Stimulated activated memory B cell treated with anti-CD40 and anti-IgM and Interleukin-4, amounts not matched to agents 10 μg/mL and 1 μg/mL and 100 μg/mL, for 72 hours (primary cell): ENCODE data around the gene TNS4.

Source experiments
- ATAC-seq: fragments of 150-1000 bp; cut with Tn5 transposase; 2 replicates; pipeline ENCODE4 v1.10.0; 2021
- H3K27ac Mint-ChIP-seq: one replicate; pipeline ENCODE4 v1.8.0; 2022; ENCODE audit warnings: mild to moderate bottlenecking, mixed read lengths
- H3K27me3 Mint-ChIP-seq: one replicate; pipeline ENCODE4 v1.8.0; 2022; ENCODE audit warnings: mixed read lengths
- H3K36me3 Mint-ChIP-seq: one replicate; pipeline ENCODE4 v1.8.0; 2022; ENCODE audit warnings: mixed read lengths
- H3K4me1 Mint-ChIP-seq: one replicate; pipeline ENCODE4 v1.8.0; 2022; ENCODE audit warnings: mixed read lengths
- H3K4me3 Mint-ChIP-seq: one replicate; pipeline ENCODE4 v1.8.0; 2022; ENCODE audit warnings: mild to moderate bottlenecking, moderate library complexity, mixed read lengths
- H3K9me3 Mint-ChIP-seq: one replicate; pipeline ENCODE4 v1.8.0; 2022; ENCODE audit warnings: mixed read lengths

The TNS4 gene

DNA sequence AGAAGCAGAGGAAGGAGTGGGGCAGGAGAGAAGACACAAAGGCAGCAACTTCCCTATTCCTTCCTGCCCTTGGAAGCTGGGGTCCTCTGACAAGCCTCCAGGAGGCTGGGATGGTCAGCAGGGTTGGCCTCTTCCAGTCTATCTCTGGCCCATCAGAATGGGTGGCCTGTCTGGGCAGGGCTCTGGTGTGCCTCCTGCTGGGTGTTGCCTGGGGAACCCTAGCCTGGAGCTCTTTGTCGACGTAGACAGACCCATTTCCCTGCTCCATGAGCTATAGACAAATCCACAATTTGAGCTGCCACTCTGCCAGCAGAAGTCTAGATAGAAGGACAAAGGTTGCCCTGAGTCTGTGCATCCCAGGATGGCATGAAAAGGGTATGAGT is 46.8 kb downstream of the TNS4 start:
- H3K27me3 Mint-ChIP-seq = no peaks in the 10 kb centered on the region
- ATAC-seq = no peak
- no peak overlapping the region for H3K4me3 Mint-ChIP-seq
- H3K4me1 Mint-ChIP-seq = no peaks in the 10 kb centered on the region
- H3K36me3 Mint-ChIP-seq = no peaks in the 10 kb centered on the region
- H3K27ac Mint-ChIP-seq = no peak overlapping the region
- no peaks in the 10 kb centered on the region for H3K9me3 Mint-ChIP-seq

- Mint-ChIP-seq H3K36me3 (no peaks in the 10 kb centered on the region), H3K9me3 (no peaks in the 10 kb centered on the region), H3K4me3 (no peak overlapping the region), H3K27me3 (no peaks in the 10 kb centered on the region), H3K4me1 (no peaks in the 10 kb centered on the region), H3K27ac (no peak overlapping the region)
- peak; percentile 28 for ATAC-seq
These were observed 47.4 kb downstream of the TNS4 start for GRCh38 chr17:40453881-40454612.

- ATAC-seq = no peak
- Mint-ChIP-seq H3K27ac (no peak overlapping the region), H3K4me1 (no peaks in the 10 kb centered on the region), H3K9me3 (no peaks in the 10 kb centered on the region), H3K36me3 (no peaks in the 10 kb centered on the region), H3K27me3 (no peaks in the 10 kb centered on the region), H3K4me3 (no peak overlapping the region)
These were observed 48.5 kb downstream of the TNS4 start for GRCh38 chr17:40452921-40453378.

- no peaks in the 10 kb centered on the region for H3K9me3 Mint-ChIP-seq
- no peak for ATAC-seq
- no peaks in the 10 kb centered on the region for H3K4me1 Mint-ChIP-seq
- no peaks in the 10 kb centered on the region for H3K27me3 Mint-ChIP-seq
- no peaks in the 10 kb centered on the region for H3K36me3 Mint-ChIP-seq
- no peak overlapping the region for H3K27ac Mint-ChIP-seq
- no peak overlapping the region for H3K4me3 Mint-ChIP-seq
These were observed 49.1 kb downstream of the TNS4 start for GRCh38 chr17:40452216-40452787.

GRCh38 chr17:40451420-40451819 is 50.0 kb downstream of the TNS4 start:
- H3K36me3 Mint-ChIP-seq = no peaks in the 10 kb centered on the region
- no peaks in the 10 kb centered on the region for H3K27me3 Mint-ChIP-seq
- H3K4me3 Mint-ChIP-seq = no peak overlapping the region
- ATAC-seq = no peak
- no peaks in the 10 kb centered on the region for H3K9me3 Mint-ChIP-seq
- H3K27ac Mint-ChIP-seq = no peak overlapping the region
- H3K4me1 Mint-ChIP-seq = no peaks in the 10 kb centered on the region

DNA sequence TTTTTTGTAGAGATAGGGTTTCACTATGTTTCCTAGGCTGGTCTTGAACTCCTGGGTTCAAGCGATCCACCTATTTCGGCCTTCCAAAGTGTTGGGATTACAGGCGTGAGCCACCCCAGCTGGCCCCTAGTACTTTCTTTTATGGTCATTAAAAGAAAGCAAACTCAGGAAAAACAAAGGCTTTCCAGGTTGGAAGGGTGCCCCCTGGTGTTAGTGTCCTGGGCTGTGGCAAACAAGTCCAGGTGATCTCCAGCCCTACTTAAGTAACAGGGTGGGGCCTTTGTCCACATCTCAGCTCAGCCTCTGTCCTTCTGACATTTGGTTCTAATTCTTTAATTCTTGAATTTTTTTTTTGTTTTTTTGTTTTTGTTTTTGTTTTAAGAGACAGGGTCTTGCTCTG is 51.2 kb downstream of the TNS4 start:
- H3K36me3 Mint-ChIP-seq = no peaks in the 10 kb centered on the region
- no peak overlapping the region for H3K4me3 Mint-ChIP-seq
- no peak for ATAC-seq
- H3K9me3 Mint-ChIP-seq = no peaks in the 10 kb centered on the region
- H3K27me3 Mint-ChIP-seq = no peaks in the 10 kb centered on the region
- no peak overlapping the region for H3K27ac Mint-ChIP-seq
- peaks cover 4% of the 10 kb centered on the region for H3K4me1 Mint-ChIP-seq

DNA sequence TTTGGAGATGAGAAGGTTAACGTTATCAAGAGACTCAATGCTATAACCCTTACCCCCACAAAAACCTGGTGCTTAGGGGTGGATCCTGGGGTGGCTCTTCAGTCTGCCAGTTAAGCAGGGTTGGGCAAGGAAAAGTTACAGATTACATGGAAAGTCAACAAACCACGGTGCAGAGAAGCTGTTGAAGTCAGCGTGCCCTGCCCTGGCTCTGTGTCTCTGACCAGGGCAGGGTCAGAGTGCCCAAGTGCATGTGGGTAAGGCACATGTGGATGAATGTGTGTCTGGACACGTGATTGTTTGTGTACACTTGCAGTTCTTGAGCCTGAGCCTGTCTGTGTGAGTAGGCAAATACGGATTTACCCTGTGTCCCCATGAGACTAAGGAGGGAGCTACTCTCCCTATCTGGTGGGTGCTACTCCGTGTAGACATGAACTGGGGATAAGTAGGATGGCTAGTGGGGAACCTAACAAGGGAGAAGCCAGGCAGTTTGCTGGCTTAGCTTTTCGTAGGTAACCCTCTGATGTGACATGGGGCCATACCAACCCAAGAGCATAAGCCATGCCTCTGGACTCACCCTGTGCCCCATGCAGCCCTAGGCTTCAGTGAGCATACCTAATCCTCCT is 52.7 kb downstream of the TNS4 start:
- H3K27ac Mint-ChIP-seq = no peak overlapping the region
- H3K36me3 Mint-ChIP-seq = no peaks in the 10 kb centered on the region
- H3K4me3 Mint-ChIP-seq = no peak overlapping the region
- no peaks in the 10 kb centered on the region for H3K9me3 Mint-ChIP-seq
- H3K27me3 Mint-ChIP-seq = no peaks in the 10 kb centered on the region
- peaks cover 18% of the 10 kb centered on the region for H3K4me1 Mint-ChIP-seq
- no peak for ATAC-seq

- Mint-ChIP-seq H3K4me1 (peaks cover 20% of the 10 kb centered on the region), H3K9me3 (no peaks in the 10 kb centered on the region)
These were observed 53.2 kb downstream of the TNS4 start for GRCh38 chr17:40448213-40448638.

DNA sequence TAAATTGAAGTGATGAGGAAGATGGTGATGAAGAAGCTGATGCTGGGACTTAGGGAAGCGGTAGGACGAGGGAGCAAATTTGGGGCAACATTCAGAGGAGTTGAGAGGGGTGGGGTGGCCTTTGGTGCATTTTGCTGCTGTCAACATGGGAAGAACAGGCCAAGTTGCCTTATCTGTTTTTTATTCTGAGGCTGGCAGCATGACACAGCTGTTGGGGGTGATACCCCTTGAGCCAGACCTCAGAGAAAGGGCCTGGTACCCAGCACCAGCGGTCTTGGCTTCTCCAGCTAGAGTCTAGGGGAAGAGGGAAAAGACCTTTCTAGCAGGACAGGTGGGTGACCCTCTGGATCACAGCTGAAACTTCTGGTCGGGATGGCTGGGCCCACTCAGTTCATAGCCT is 53.6 kb downstream of the TNS4 start:
- Mint-ChIP-seq H3K36me3 (no peaks in the 10 kb centered on the region), H3K4me3 (no peak overlapping the region), H3K9me3 (no peaks in the 10 kb centered on the region), H3K27ac (no peak overlapping the region), H3K4me1 (peaks cover 20% of the 10 kb centered on the region), H3K27me3 (no peaks in the 10 kb centered on the region)
- no peak for ATAC-seq

More at GRCh38 chr17:40448213-40448638, 53.2 kb downstream of the TNS4 start:
- H3K36me3 Mint-ChIP-seq = no peaks in the 10 kb centered on the region
- no peak for ATAC-seq
- H3K27me3 Mint-ChIP-seq = no peaks in the 10 kb centered on the region
- no peak overlapping the region for H3K4me3 Mint-ChIP-seq
- H3K27ac Mint-ChIP-seq = no peak overlapping the region

DNA sequence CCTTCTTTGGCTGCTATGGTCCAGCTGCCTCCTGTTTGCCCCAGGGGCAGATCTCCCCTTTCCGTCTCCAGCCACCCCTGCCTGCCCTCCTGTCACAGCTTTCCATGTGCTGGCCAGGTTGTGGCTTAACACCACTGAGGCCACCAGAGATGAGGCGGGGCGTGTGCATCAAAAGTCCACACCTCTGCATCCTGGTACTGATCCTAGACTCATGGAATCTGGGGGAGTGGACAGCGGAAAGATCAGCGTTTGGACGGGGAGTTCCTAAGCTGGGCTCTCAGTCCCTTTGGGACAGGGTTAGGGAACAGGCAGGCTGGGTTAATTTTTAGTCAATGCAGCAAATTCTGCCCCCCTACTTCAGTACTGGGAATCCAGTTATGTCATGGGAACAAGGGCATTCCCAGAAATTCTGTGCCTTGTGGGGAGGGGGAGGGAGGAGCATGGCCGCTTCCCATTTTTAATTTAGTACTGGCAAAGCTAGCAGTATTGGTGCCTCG is 54.2 kb downstream of the TNS4 start:
- Mint-ChIP-seq H3K36me3 (no peaks in the 10 kb centered on the region), H3K27me3 (no peaks in the 10 kb centered on the region), H3K4me1 (peaks cover 20% of the 10 kb centered on the region), H3K4me3 (no peak overlapping the region), H3K9me3 (no peaks in the 10 kb centered on the region), H3K27ac (no peak overlapping the region)
- ATAC-seq = no peak

GRCh38 chr17:40445751-40446468 is 55.5 kb downstream of the TNS4 start:
- Mint-ChIP-seq H3K36me3 (no peaks in the 10 kb centered on the region), H3K4me1 (peaks cover 25% of the 10 kb centered on the region), H3K9me3 (no peaks in the 10 kb centered on the region), H3K27me3 (no peaks in the 10 kb centered on the region), H3K27ac (peak overlapping the region; percentile 10), H3K4me3 (no peak overlapping the region)
- no peak for ATAC-seq

DNA sequence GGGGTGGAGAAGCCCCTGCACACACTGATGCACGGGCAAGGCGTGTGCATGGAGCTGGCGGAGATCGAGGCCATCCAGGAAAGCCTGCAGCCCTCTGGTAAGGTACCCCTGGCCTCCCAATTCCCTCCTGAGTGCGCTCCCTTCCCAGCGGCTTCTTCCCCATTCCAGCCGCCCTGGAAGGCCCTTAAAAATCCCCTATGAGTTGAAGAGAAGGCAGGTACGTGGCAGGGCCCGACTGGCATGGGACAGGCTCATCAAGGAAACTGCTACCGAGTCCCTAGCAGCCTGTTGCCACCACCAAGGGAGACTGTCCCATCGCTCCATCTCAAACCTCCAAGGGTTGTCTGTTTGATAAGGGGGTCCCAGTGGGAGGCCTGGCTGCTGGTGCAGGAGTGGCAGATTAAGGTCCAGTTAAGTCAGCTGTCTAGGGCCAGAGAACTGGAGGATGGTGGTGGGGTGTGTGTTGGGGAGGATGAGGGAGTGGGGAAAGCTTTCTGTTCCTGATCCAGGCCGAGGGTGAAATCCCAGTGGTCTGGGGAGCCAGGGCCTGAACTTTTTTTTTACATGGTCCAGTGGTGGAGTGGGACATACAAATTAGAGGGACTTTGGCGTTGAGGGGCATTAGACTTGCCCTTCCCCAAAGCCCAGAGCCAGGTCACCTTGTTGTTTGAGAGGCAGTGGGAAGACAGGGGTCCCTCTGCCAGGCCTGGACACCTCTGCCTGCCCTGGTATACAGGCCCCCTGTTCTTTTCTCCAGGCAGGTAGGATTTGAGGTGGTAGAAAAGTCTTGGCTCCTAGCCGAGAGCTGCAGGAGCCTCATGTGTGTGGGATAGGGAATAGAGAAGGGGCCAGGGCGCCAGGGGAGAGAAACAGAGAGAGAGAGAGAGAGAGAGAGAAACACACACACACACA is 57.2 kb downstream of the TNS4 start:
- peaks cover 26% of the 10 kb centered on the region for H3K4me1 Mint-ChIP-seq
- peak overlapping the region; percentile 10 for H3K27ac Mint-ChIP-seq
- H3K36me3 Mint-ChIP-seq = no peaks in the 10 kb centered on the region
- no peaks in the 10 kb centered on the region for H3K9me3 Mint-ChIP-seq
- ATAC-seq = no peak
- H3K4me3 Mint-ChIP-seq = peak overlapping the region; percentile 80
- no peaks in the 10 kb centered on the region for H3K27me3 Mint-ChIP-seq

DNA sequence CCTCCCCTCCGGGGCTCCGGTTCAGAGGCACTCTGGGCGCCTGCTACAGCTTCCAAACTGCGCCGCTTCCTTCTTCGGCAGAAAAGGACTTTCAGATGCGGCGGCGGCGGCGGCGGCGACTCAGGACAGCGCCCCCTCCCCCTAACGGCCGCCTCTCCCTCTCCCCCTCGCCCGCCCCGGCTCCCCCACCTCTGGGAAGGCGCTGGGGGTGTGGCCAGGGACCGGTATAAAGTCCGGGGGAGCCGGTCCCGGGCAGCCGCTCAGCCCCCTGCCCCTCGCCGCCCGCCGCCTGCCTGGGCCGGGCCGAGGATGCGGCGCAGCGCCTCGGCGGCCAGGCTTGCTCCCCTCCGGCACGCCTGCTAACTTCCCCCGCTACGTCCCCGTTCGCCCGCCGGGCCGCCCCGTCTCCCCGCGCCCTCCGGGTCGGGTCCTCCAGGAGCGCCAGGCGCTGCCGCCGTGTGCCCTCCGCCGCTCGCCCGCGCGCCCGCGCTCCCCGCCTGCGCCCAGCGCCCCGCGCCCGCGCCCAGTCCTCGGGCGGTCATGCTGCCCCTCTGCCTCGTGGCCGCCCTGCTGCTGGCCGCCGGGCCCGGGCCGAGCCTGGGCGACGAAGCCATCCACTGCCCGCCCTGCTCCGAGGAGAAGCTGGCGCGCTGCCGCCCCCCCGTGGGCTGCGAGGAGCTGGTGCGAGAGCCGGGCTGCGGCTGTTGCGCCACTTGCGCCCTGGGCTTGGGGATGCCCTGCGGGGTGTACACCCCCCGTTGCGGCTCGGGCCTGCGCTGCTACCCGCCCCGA is 58.0 kb downstream of the TNS4 start, which contains the start of gene IGFBP4:
Gene IGFBP4 (plus strand): TSS at position 255 of the 792 bp plus-strand sequence. CDS start 286 bp downstream, at position 541.
- ATAC-seq = peak; percentile 86
- no peaks in the 10 kb centered on the region for H3K9me3 Mint-ChIP-seq
- H3K27me3 Mint-ChIP-seq = no peaks in the 10 kb centered on the region
- H3K36me3 Mint-ChIP-seq = no peaks in the 10 kb centered on the region
- H3K4me1 Mint-ChIP-seq = peaks cover 26% of the 10 kb centered on the region
- H3K4me3 Mint-ChIP-seq = peak within 1 kb of the TSS; percentile 80
- H3K27ac Mint-ChIP-seq = peak within 1 kb of the TSS; percentile 10
